ENCODE measurements around the gene C11orf16. TPM values are rescaled to one million over a fixed set of nuclear protein-coding genes. Genes with fewer than 3 reads are reported as not detected.
"Not testable (repeated sequence)": the region's sequence is repeated elsewhere in the genome, so short reads cannot be mapped to it uniquely, and the experiment has no call there.

Gene C11orf16
- total RNA-seq, 1 experiment from 2014 or later: not detected

GRCh38 chr11:8937159-8937558 is 4.4 kb upstream of the C11orf16 start:
- intact Hi-C loops (cut with micrococcal nuclease; ENCODE audit: unreplicated experiment): no loop called here
- Mint-ChIP-seq H3K27ac (ENCODE audit: unreplicated experiment) (no peak overlapping the region), H3K36me3 (ENCODE audit: insufficient read depth, unreplicated experiment) (no peaks in the 10 kb centered on the region), H3K4me1 (ENCODE audit: low read depth, unreplicated experiment) (peaks cover 17% of the 10 kb centered on the region), H3K27me3 (ENCODE audit: insufficient read depth, unreplicated experiment) (no peaks in the 10 kb centered on the region), H3K4me3 (ENCODE audit: unreplicated experiment) (no peak overlapping the region), H3K9me3 (ENCODE audit: unreplicated experiment) (no peaks in the 10 kb centered on the region)
- ChIA-PET CTCF (interaction anchor here (1.1 kb wide), 1 partner anchor 22 kb away, joined by 4 read pairs; no protein-coding TSS in a partner anchor), POLR2A (no interaction called here)
- TF ChIP-seq CTCF (IDR thresholded peaks at IDR 0.05; ENCODE audit: insufficient read depth in 1 of 2, low read depth in 1 of 2, low read length in 1 of 2, severe bottlenecking in 1 of 2, unreplicated experiment in 1 of 2): no peak
- BruUV-seq (replicated peaks): no TSS peak
- Histone ChIP-seq H3K4me3 (ENCODE audit: low read depth, low read length) (no peak overlapping the region), H3K36me3 (ENCODE audit: control insufficient read depth, insufficient read depth, low read length) (no peaks in the 10 kb centered on the region), H3K27me3 (replicated peaks; ENCODE audit: control insufficient read depth, insufficient read depth, low read length) (no peaks in the 10 kb centered on the region; the same call in 1 of the 2 replicates), H3K4me1 (peaks cover 22% of the 10 kb centered on the region), H3K9me3 (peaks cover 4% of the 10 kb centered on the region; the same call in 1 of the 2 replicates)
- DNase-seq: no peak

GRCh38 chr11:8935789-8936188 is 3.0 kb upstream of the C11orf16 start:
- Mint-ChIP-seq H3K4me1 (ENCODE audit: low read depth, unreplicated experiment) (peaks cover 10% of the 10 kb centered on the region), H3K27ac (ENCODE audit: unreplicated experiment) (peak overlapping the region; percentile 85)
- ChIA-PET POLR2A (interaction anchor here (1.4 kb wide), 1 partner anchor 29 kb away, joined by 7 read pairs; the partner anchor contains the start of gene TMEM9B), CTCF (interaction anchor here (1.5 to 2.0 kb wide), 3 partner anchors 21 to 202 kb away, joined by 6 to 9 read pairs (median 7); no protein-coding TSS in a partner anchor)
- intact Hi-C loops (cut with micrococcal nuclease; ENCODE audit: unreplicated experiment): loop anchor here (1.0 to 2.0 kb wide), 2 partner anchors 19 to 24 kb away; no protein-coding TSS in a partner anchor
- peaks cover 22% of the 10 kb centered on the region for H3K4me1 ChIP-seq
- not testable (repeated sequence) for H3K9me3 Mint-ChIP-seq (ENCODE audit: unreplicated experiment); H3K4me3 Mint-ChIP-seq (ENCODE audit: unreplicated experiment); DNase-seq; BruUV-seq (replicated peaks); H3K27me3 ChIP-seq (replicated peaks; ENCODE audit: control insufficient read depth, insufficient read depth, low read length); H3K36me3 Mint-ChIP-seq (ENCODE audit: insufficient read depth, unreplicated experiment); H3K27me3 Mint-ChIP-seq (ENCODE audit: insufficient read depth, unreplicated experiment); H3K36me3 ChIP-seq (ENCODE audit: control insufficient read depth, insufficient read depth, low read length); H3K4me3 ChIP-seq (ENCODE audit: low read depth, low read length); H3K9me3 ChIP-seq

GRCh38 chr11:8934742-8935488 is 2.2 kb upstream of the C11orf16 start:
- no peaks in the 10 kb centered on the region for H3K9me3 Mint-ChIP-seq (ENCODE audit: unreplicated experiment)
- TF ChIP-seq CTCF (IDR thresholded peaks at IDR 0.05; ENCODE audit: insufficient read depth in 1 of 2, low read depth in 1 of 2, low read length in 1 of 2, severe bottlenecking in 1 of 2, unreplicated experiment in 1 of 2): no peak
- ChIA-PET POLR2A (interaction anchor here (1.4 kb wide), 1 partner anchor 29 kb away, joined by 7 read pairs; the partner anchor contains the start of gene TMEM9B), CTCF (interaction anchor here (0.5 to 2.0 kb wide), 6 partner anchors 9 to 203 kb away, joined by 3 to 9 read pairs (median 6); no protein-coding TSS in a partner anchor)
- intact Hi-C loops (cut with micrococcal nuclease; ENCODE audit: unreplicated experiment): loop anchor here (1.0 to 2.0 kb wide), 2 partner anchors 18 to 24 kb away; no protein-coding TSS in a partner anchor
- H3K36me3 Mint-ChIP-seq (ENCODE audit: insufficient read depth, unreplicated experiment): no peaks in the 10 kb centered on the region
- Histone ChIP-seq H3K36me3 (ENCODE audit: control insufficient read depth, insufficient read depth, low read length) (no peaks in the 10 kb centered on the region), H3K4me3 (ENCODE audit: low read depth, low read length) (peak overlapping the region; percentile 23), H3K4me1 (peaks cover 22% of the 10 kb centered on the region), H3K27me3 (replicated peaks; ENCODE audit: control insufficient read depth, insufficient read depth, low read length) (no peaks in the 10 kb centered on the region), H3K9me3 (peaks cover 4% of the 10 kb centered on the region; the same call in 1 of the 2 replicates)
- no peaks in the 10 kb centered on the region for H3K27me3 Mint-ChIP-seq (ENCODE audit: insufficient read depth, unreplicated experiment)
- H3K27ac Mint-ChIP-seq (ENCODE audit: unreplicated experiment): peak overlapping the region; percentile 85
- H3K4me3 Mint-ChIP-seq (ENCODE audit: unreplicated experiment): peak overlapping the region; percentile 79
- TSS peak; percentile 89 for BruUV-seq (replicated peaks)
- H3K4me1 Mint-ChIP-seq (ENCODE audit: low read depth, unreplicated experiment): peaks cover 10% of the 10 kb centered on the region
- DNase-seq: peak; percentile 74 to 78
